G401.6 (cell line): Measurements from ENCODE around the gene RELT.
"Not testable (repeated sequence)": the region's sequence is repeated elsewhere in the genome, so short reads cannot be mapped to it uniquely, and the experiment has no call there.

Experiments used
- FAIRE-seq: peaks from 2 replicates; lab custom pipeline; 2012; peaks lifted over from hg19 to GRCh38; lab: Jason Lieb, UNC

Gene RELT

GRCh38 chr11:73404506-73405145 is 28.4 kb downstream of the RELT start:
- FAIRE-seq, result no peak

GRCh38 chr11:73405146-73405510 is 28.9 kb downstream of the RELT start:
- no peak for FAIRE-seq

GRCh38 chr11:73406131-73406530 is 29.9 kb downstream of the RELT start:
- FAIRE-seq, result no peak

- FAIRE-seq, result no peak
Measured at GRCh38 chr11:73406619-73407018, 30.4 kb downstream of the RELT start.

- no peak for FAIRE-seq
Measured at GRCh38 chr11:73409431-73409830, 33.2 kb downstream of the RELT start.

- FAIRE-seq, result no peak
Measured at GRCh38 chr11:73410627-73411026, 34.4 kb downstream of the RELT start.

GRCh38 chr11:73411031-73411430 is 34.8 kb downstream of the RELT start:
- no peak for FAIRE-seq

GRCh38 chr11:73412308-73412707 is 36.1 kb downstream of the RELT start:
- FAIRE-seq, result no peak

- FAIRE-seq, result no peak
Measured at GRCh38 chr11:73413256-73413655, 37.1 kb downstream of the RELT start.

- no peak for FAIRE-seq
Measured at GRCh38 chr11:73414977-73415651, 38.9 kb downstream of the RELT start.

- FAIRE-seq, result no peak
Measured at GRCh38 chr11:73415854-73416615, 39.8 kb downstream of the RELT start.

GRCh38 chr11:73416786-73417185 is 40.6 kb downstream of the RELT start:
- FAIRE-seq, result no peak

GRCh38 chr11:73420136-73420535 is 43.9 kb downstream of the RELT start:
- no peak for FAIRE-seq

- FAIRE-seq, result no peak
Measured at GRCh38 chr11:73422886-73423285, 46.7 kb downstream of the RELT start.

GRCh38 chr11:73423506-73423905 is 47.3 kb downstream of the RELT start:
- FAIRE-seq, result no peak

- no peak for FAIRE-seq
Measured at GRCh38 chr11:73425108-73425507, 48.9 kb downstream of the RELT start.

- no peak for FAIRE-seq
Measured at GRCh38 chr11:73426219-73426850, 50.1 kb downstream of the RELT start.

- no peak for FAIRE-seq
Measured at GRCh38 chr11:73428227-73428626, 52.0 kb downstream of the RELT start.

GRCh38 chr11:73428699-73429098 is 52.5 kb downstream of the RELT start:
- no peak for FAIRE-seq

- no peak for FAIRE-seq
Measured at GRCh38 chr11:73429121-73429750, 53.0 kb downstream of the RELT start.

- FAIRE-seq, result no peak
Measured at GRCh38 chr11:73430326-73430725, 54.1 kb downstream of the RELT start.

- no peak for FAIRE-seq
Measured at GRCh38 chr11:73431396-73431795, 55.2 kb downstream of the RELT start.

- not testable (repeated sequence) for FAIRE-seq
Measured at GRCh38 chr11:73436859-73437258, 60.7 kb downstream of the RELT start.
